K562 (cell line): ENCODE measurements around the gene GPC3. TPM values are rescaled to one million over a fixed set of nuclear protein-coding genes. Genes with fewer than 3 reads are reported as not detected.

Experiments used
- ATAC-seq: fragments of 200-7000 bp; cut with Tn5 transposase; 3 replicates; pipeline ENCODE4 v1.9.1; 2020; ENCODE audit warnings: moderate library complexity
- BruUV-seq: library from RNA; stranded (reverse); fragments of 400-500 nt; replicated peaks from 2 replicates; lab custom pipeline; 2021; lab: Mats Ljungman, UMichigan
- CTCF ChIA-PET: fragments of 300-600 bp; formaldehyde crosslinking; extraction: SDS; loops from one replicate; lab custom pipeline; 2021; ENCODE audit warnings: low intra/inter-chr PET ratio; lab: Yijun Ruan, JAX
- POLR2A ChIA-PET: fragments of 300-600, 350-650 bp; sonication (Branson Sonifier 250); formaldehyde crosslinking; extraction: SDS; loops from one replicate; lab custom pipeline; 2021; ENCODE audit warnings: antibody characterized with exemption, inconsistent platforms; lab: Yijun Ruan, JAX
- DNase-seq, 4 experiments: peaks; one replicate each; pipeline versions ENCODE4 v3.0.0 to v3.0.0-alpha.2; 2011 to 2018; ENCODE audit warnings: low spot score in 3 of 4, mixed read lengths in 3 of 4; ENCODE audit errors: extremely low read depth in 1 of 4
- FAIRE-seq: peaks from 2 replicates; lab custom pipeline; 2011; peaks lifted over from hg19 to GRCh38; lab: Jason Lieb, UNC
- H2AFZ ChIP-seq: 2 replicates; pipeline ENCODE4 v1.6.0; 2011; ENCODE audit warnings: low read depth, low read length, control low read depth, inconsistent platforms
- H3K27ac ChIP-seq: fragments of 200-600 bp; 3 replicates; pipeline ENCODE4 v1.8.0; 2011; ENCODE audit warnings: low read depth, mild to moderate bottlenecking, control low read depth, inconsistent platforms, low read length, moderate library complexity, mixed read lengths; ENCODE audit errors: extremely low read depth
- H3K27me3 ChIP-seq, 2 experiments: fragments of 300-600 bp in 1 of 2; 2 replicates in 1 of 2; 3 replicates in 1 of 2; pipeline versions ENCODE4 v1.6.0 to v1.8.0; 2011; ENCODE audit warnings: inconsistent platforms in 2 of 2, low read length in 2 of 2, mild to moderate bottlenecking in 1 of 2, mixed read lengths in 1 of 2, moderate library complexity in 1 of 2; ENCODE audit not compliant: control insufficient read depth in 2 of 2, insufficient read depth in 2 of 2
- H3K36me3 ChIP-seq: fragments of 300-600 bp; 3 replicates; pipeline ENCODE4 v1.8.0; 2011; ENCODE audit warnings: mild to moderate bottlenecking, low read length, inconsistent platforms; ENCODE audit not compliant: control insufficient read depth, insufficient read depth
- H3K4me1 ChIP-seq, 2 experiments: fragments of 200-600 bp in 1 of 2; replicated peaks in 1 of 2; 2 replicates in 1 of 2; 3 replicates in 1 of 2; pipeline versions ENCODE4 v1.5.1 to v1.8.0; 2011; ENCODE audit warnings: inconsistent platforms in 2 of 2, low read length in 2 of 2, mild to moderate bottlenecking in 1 of 2, mixed read lengths in 1 of 2, moderate library complexity in 1 of 2; ENCODE audit not compliant: control insufficient read depth in 2 of 2, insufficient read depth in 2 of 2
- H3K4me2 ChIP-seq: 2 replicates; pipeline ENCODE4 v1.6.1; 2011; ENCODE audit warnings: low read length, control low read depth, inconsistent platforms, mixed read lengths; ENCODE audit not compliant: insufficient read depth
- H3K4me3 ChIP-seq: fragments of 200-600 bp; sonication (generic), shearing (Covaris generic); 2 replicates; pipeline ENCODE4 v1.5.1; 2016; ENCODE audit warnings: control low read depth, inconsistent platforms
- H3K79me2 ChIP-seq: fragments of 200-600 bp; 3 replicates; pipeline ENCODE4 v1.8.0; 2011; ENCODE audit warnings: low read length, inconsistent platforms; ENCODE audit not compliant: control insufficient read depth, insufficient read depth
- H3K9ac ChIP-seq, 2 experiments: 2 replicates each; pipeline versions ENCODE4 v1.6.0 to v1.6.1; 2011; ENCODE audit warnings: low read depth in 2 of 2, low read length in 2 of 2, control low read depth in 1 of 2, inconsistent platforms in 1 of 2, mild to moderate bottlenecking in 1 of 2, mixed read lengths in 1 of 2; ENCODE audit not compliant: insufficient read depth in 1 of 2
- H3K9me1 ChIP-seq: one replicate; pipeline ENCODE4 v1.6.0; 2011; ENCODE audit warnings: inconsistent platforms, mild to moderate bottlenecking, low read length, moderate library complexity; ENCODE audit not compliant: control insufficient read depth, insufficient read depth
- H3K9me3 ChIP-seq: replicated peaks from 2 replicates; pipeline ENCODE4 v1.5.1; 2011; ENCODE audit warnings: low read depth, low read length, inconsistent platforms; ENCODE audit not compliant: control insufficient read depth, insufficient read depth
- H4K20me1 ChIP-seq: replicated peaks from 2 replicates; pipeline ENCODE4 v1.6.1; 2011; ENCODE audit warnings: low read length, inconsistent platforms, mixed read lengths; ENCODE audit not compliant: control insufficient read depth, insufficient read depth
- CCNT2 ChIP-seq: IDR thresholded peaks from 2 replicates; pipeline ENCODE4 v1.6.1; 2011; ENCODE audit warnings: borderline replicate concordance, low read depth, mild to moderate bottlenecking, moderate library complexity, mixed read lengths, low read length; ENCODE audit not compliant: insufficient read length; ENCODE audit errors: extremely low read depth
- CSDE1 ChIP-seq, 2 experiments: fragments of 450-650 bp; IDR thresholded peaks; 2 replicates each; pipeline ENCODE4 v1.6.1; 2016; ENCODE audit warnings: mild to moderate bottlenecking in 1 of 2
- MCM2 ChIP-seq: fragments of 450-650 bp; IDR thresholded peaks from 2 replicates; pipeline ENCODE4 v1.6.1; 2017; ENCODE audit warnings: low read depth, mild to moderate bottlenecking
- PTTG1 ChIP-seq: fragments of 450-650 bp; IDR thresholded peaks from 2 replicates; pipeline ENCODE4 v1.6.1; 2016; ENCODE audit warnings: low read depth, mild to moderate bottlenecking, missing genetic modification characterization, missing compliant biosample characterization
- SAFB ChIP-seq: fragments of 200-400 bp; formaldehyde crosslinking; IDR thresholded peaks from 2 replicates; pipeline ENCODE4 v1.6.1; 2017; ENCODE audit warnings: low read depth, low read length, borderline replicate concordance
- TCFL5 ChIP-seq: fragments of 250-450 bp; sonication (Bioruptor Pico); conservative IDR thresholded peaks from 2 replicates; pipeline ENCODE4 v1.6.1; 2021; ENCODE audit warnings: mild to moderate bottlenecking, moderate library complexity, matching md5 sums
- TEAD1 ChIP-seq, 2 experiments: fragments of 450-650 bp in 1 of 2; sonication (generic) in 1 of 2; formaldehyde crosslinking; IDR thresholded peaks; 2 replicates each; pipeline versions ENCODE4 v1.4.0 to v1.8.0; 2020 to 2022; ENCODE audit warnings: mild to moderate bottlenecking in 2 of 2, missing genetic modification reagents in 1 of 2
- THRA ChIP-seq: fragments of 450-650 bp; IDR thresholded peaks from 2 replicates; pipeline ENCODE4 v1.6.1; 2017; ENCODE audit warnings: mild to moderate bottlenecking, moderate library complexity
- ZNF121 ChIP-seq: sonication (generic); formaldehyde crosslinking; conservative IDR thresholded peaks from 2 replicates; pipeline ENCODE4 v1.8.0; 2022; ENCODE audit warnings: missing genetic modification reagents
- ZNF134 ChIP-seq: fragments of 250-450 bp; sonication (Bioruptor Pico); conservative IDR thresholded peaks from 2 replicates; pipeline ENCODE4 v1.4.0; 2020
- ZNF184 ChIP-seq: sonication (generic); formaldehyde crosslinking; IDR thresholded peaks from 2 replicates; pipeline ENCODE4 v1.5.0; 2020; ENCODE audit warnings: missing genetic modification reagents
- ZNF197 ChIP-seq: fragments of 200-800 bp; sonication (Bioruptor generic); IDR thresholded peaks from 2 replicates; pipeline ENCODE4 v1.6.1; 2016; ENCODE audit warnings: low read depth, missing genetic modification characterization, missing compliant biosample characterization
- ZNF282 ChIP-seq: sonication (generic); formaldehyde crosslinking; IDR thresholded peaks from 2 replicates; pipeline ENCODE4 v1.8.1; 2023; ENCODE audit warnings: missing genetic modification reagents
- ZNF347 ChIP-seq: fragments of 450-650 bp; formaldehyde crosslinking; IDR thresholded peaks from 2 replicates; pipeline ENCODE4 v1.4.0; 2020; ENCODE audit warnings: low read depth, mild to moderate bottlenecking, moderate library complexity
- ZNF512 ChIP-seq: IDR thresholded peaks from 2 replicates; pipeline ENCODE4 v1.6.1; 2016; ENCODE audit warnings: missing genetic modification characterization, missing compliant biosample characterization
- WGBS: fragments of 100-300 bp; shearing (Covaris generic); methylation state at CpG from one replicate; pipeline ENCODE4 v1.1.6; 2016; ENCODE audit warnings: low coverage, mixed read lengths; ENCODE audit not compliant: insufficient coverage; ENCODE audit errors: missing lambda C conversion rate; 5-methylcytosine and 5-hydroxymethylcytosine counted together
- in situ Hi-C: fragments of 300-500 bp; cut with MboI; formaldehyde crosslinking; loops from 4 replicates; pipeline ENCODE4 v1.15.0; 2018; ENCODE audit warnings: inconsistent platforms, mixed read lengths
- intact Hi-C: fragments of 100-400 bp; cut with micrococcal nuclease; formaldehyde crosslinking; loops from 2 replicates; pipeline ENCODE4 v1.14.2; 2022
- polyA plus RNA-seq, 8 experiments: library from polyadenylated mRNA; depleted of rRNA in 4 of 8; stranded (reverse) in 5 of 8; unstranded in 3 of 8; fragments of >200 nt; fragmentation: Nextera tagmentation in 2 of 8; fragmentation: Illumina TruSeq in 1 of 8; extraction: Ambion mirVana in 2 of 8; extraction: Trizol in 1 of 8; gene quantifications; 2 replicates each; pipeline versions ENCODE4 v1.2.1 to v1.2.3, GENCODE V29; 2011 to 2014; ENCODE audit warnings: inconsistent platforms in 1 of 8, missing spikeins in 1 of 8
- total RNA-seq, 7 experiments: library from RNA; depleted of rRNA in 6 of 7; stranded (reverse); fragments of >200 nt in 6 of 7; fragmentation: Illumina TruSeq in 2 of 7; extraction: Trizol in 2 of 7; gene quantifications; 2 replicates each; pipeline versions ENCODE4 v1.2.1 to v1.2.3, GENCODE V29; 2011 to 2021; ENCODE audit warnings: low replicate concordance in 1 of 7
- TF ChIP-seq, protein P1 (sequence below): sonication (generic); formaldehyde crosslinking; IDR thresholded peaks from 2 replicates; pipeline ENCODE4 v1.8.0; 2022; ENCODE audit warnings: mild to moderate bottlenecking, low read depth, missing genetic modification reagents
- TF ChIP-seq, protein P2 (sequence below): fragments of 200-800 bp; sonication (Bioruptor generic); IDR thresholded peaks from 2 replicates; pipeline ENCODE4 v1.6.1; 2017; ENCODE audit warnings: missing genetic modification characterization, missing compliant biosample characterization

GPC3 gene
- total and polyA plus RNA-seq, 9 of the 15 experiments (the other 6 are each of a cell fraction or from before 2014, with no cell fraction given) = 0.42 TPM; not detected in 8

DNA sequence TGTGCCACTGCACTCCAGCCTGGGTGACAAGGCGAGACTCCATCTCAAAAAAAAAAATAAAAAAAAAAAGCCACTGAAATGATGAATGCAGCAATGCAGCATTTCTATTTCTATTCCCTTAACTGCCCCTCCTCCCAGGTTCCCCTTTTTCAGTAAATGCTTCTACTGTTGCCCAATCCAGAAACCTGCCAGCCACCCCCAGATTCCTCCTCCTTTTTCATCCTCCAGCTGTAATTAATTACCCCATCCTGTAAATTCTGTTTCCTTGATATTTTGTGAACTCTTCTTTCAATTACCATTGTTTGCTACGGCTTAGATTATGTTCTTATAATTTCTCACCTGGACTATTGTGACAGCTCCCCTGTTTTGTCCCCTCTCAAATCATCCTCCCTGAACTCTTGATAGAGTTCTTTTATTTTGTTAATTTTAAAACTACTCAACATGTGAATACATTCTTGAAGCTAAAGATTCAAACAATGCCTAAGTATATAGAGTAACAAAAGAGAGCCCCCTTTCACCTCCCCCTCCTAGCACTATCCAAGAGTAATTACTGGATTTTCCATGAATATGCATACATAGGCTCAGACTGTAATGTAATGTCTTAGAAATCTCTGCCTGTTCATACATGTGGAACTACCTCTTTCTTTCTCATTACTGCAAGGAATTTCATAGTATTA is 429.5 kb downstream of the GPC3 start:
- no peak overlapping the region for H3K4me3 ChIP-seq
- ATAC-seq (no peak), FAIRE-seq (no peak), DNase-seq (no peak)
- no peak overlapping the region for H3K4me2 ChIP-seq
- in situ Hi-C loops (no loop called here), intact Hi-C loops (no loop called here)
- no peaks in the 10 kb centered on the region for H3K79me2 ChIP-seq
- no peak overlapping the region for H3K27ac ChIP-seq
- no TSS peak for BruUV-seq
- H3K4me1 ChIP-seq = no peaks in the 10 kb centered on the region
- H3K27me3 ChIP-seq = no peaks in the 10 kb centered on the region
- POLR2A ChIA-PET = no interaction called here
- WGBS = 0% methylated on average over 2 of the region's 2 CpGs
- no peaks in the 10 kb centered on the region for H3K36me3 ChIP-seq
- CTCF ChIA-PET = no interaction called here
- no peaks in the 10 kb centered on the region for H3K9me3 ChIP-seq
- H4K20me1 ChIP-seq = no peaks in the 10 kb centered on the region
- no peak overlapping the region for H3K9ac ChIP-seq
- no peaks in the 10 kb centered on the region for H3K9me1 ChIP-seq
- H2AFZ ChIP-seq = no peak overlapping the region
- TF ChIP-seq, protein P1, sequence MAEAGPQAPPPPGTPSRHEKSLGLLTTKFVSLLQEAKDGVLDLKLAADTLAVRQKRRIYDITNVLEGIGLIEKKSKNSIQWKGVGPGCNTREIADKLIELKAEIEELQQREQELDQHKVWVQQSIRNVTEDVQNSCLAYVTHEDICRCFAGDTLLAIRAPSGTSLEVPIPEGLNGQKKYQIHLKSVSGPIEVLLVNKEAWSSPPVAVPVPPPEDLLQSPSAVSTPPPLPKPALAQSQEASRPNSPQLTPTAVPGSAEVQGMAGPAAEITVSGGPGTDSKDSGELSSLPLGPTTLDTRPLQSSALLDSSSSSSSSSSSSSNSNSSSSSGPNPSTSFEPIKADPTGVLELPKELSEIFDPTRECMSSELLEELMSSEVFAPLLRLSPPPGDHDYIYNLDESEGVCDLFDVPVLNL (CRISPR knock-in tag) = no peak
- TF ChIP-seq ZNF512 (tag) (no peak), SAFB (no peak), CCNT2 (no peak), ZNF347 (no peak), ZNF134 (CRISPR knock-in tag) (no peak), ZNF282 (CRISPR knock-in tag) (no peak), ZNF184 (CRISPR knock-in tag) (no peak), ZNF197 (no peak), ZNF121 (CRISPR knock-in tag) (no peak), TCFL5 (CRISPR knock-in tag) (no peak), CSDE1 (IDR thresholded peaks at IDR 0.05) (no peak), THRA (no peak), PTTG1 (no peak), MCM2 (no peak), TEAD1 (CRISPR knock-in tag; IDR thresholded peaks at IDR 0.05) (no peak)
- TF ChIP-seq, protein P2, sequence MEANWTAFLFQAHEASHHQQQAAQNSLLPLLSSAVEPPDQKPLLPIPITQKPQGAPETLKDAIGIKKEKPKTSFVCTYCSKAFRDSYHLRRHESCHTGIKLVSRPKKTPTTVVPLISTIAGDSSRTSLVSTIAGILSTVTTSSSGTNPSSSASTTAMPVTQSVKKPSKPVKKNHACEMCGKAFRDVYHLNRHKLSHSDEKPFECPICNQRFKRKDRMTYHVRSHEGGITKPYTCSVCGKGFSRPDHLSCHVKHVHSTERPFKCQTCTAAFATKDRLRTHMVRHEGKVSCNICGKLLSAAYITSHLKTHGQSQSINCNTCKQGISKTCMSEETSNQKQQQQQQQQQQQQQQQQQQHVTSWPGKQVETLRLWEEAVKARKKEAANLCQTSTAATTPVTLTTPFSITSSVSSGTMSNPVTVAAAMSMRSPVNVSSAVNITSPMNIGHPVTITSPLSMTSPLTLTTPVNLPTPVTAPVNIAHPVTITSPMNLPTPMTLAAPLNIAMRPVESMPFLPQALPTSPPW (CRISPR knock-in tag) = no peak
